Activated CD8-positive, alpha-beta memory T cell treated with anti-CD3 and anti-CD28 coated beads for 36 hours (primary cell): ENCODE data around the gene HYOU1. TPM values are rescaled to one million over a fixed set of nuclear protein-coding genes. Genes with fewer than 3 reads are reported as not detected.

Source experiments
- CTCF ChIA-PET: fragments of 350-600 bp; sonication (Branson Sonifier 250); formaldehyde crosslinking; loops from one replicate; lab custom pipeline; 2021; ENCODE audit warnings: antibody characterized with exemption; lab: Charles Lee
- POLR2A ChIA-PET: fragments of 350-600 bp; sonication (Branson Sonifier 250); formaldehyde crosslinking; loops from one replicate; lab custom pipeline; 2021; ENCODE audit warnings: antibody characterized with exemption; lab: Charles Lee
- total RNA-seq, 2 experiments: library from RNA; stranded (reverse); gene quantifications; one replicate each; pipeline ENCODE4 v1.2.3, GENCODE V29; 2021

HYOU1 gene
- total RNA-seq, 2 experiments from 2014 or later = 151 to 159 TPM

DNA sequence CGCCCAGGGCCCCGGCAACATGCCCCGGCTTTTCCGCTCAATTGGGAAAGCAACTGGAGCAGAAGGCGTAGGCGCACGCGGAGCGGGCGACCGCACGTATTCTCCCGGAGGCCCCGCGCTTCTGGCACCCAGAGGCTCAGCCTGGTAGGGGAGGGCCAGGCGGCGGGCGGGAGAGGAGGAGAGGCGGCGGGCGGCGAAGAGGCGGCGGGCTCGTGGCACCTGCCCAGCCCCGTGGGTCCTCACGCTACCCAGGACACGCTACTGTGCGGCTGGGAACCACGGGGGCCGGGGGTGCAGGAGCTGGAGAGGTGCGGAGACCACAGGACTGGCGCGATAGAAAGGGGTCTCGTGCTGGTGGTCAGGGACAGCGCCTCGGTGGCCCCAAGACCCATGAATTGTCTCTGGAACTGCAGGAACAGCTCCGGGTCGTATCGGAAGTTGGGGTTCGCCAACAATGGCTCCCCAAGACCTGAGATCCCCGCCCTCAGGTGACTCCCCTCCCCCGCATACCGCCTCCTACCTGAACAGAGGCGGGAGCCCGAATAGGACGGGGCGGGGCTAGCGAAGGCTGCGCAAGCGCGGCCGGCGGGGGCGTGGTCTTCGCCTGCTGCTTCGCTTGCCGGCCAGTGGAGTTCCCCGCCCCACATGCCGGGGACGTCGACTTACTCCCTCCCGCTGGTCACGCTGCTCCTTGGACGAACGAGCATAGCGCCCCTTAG, 26.5 kb downstream of the HYOU1 start, which contains the start of gene SLC37A4:
Gene SLC37A4, minus strand, starts transcription at position 549 of the 719 bp plus-strand sequence.
- ChIA-PET POLR2A (interaction anchor here (0.7 to 2.5 kb wide), 5 partner anchors 10 to 33 kb away, joined by 3 to 14 read pairs (median 6); partner anchors contain the start of genes CENATAC, HYOU1, RPS25 and TRAPPC4), CTCF (interaction anchor here (1.0 to 2.1 kb wide), 7 partner anchors 11 to 55 kb away, joined by 3 to 7 read pairs (median 4); partner anchors contain the start of genes RPS25 and TRAPPC4)

DNA sequence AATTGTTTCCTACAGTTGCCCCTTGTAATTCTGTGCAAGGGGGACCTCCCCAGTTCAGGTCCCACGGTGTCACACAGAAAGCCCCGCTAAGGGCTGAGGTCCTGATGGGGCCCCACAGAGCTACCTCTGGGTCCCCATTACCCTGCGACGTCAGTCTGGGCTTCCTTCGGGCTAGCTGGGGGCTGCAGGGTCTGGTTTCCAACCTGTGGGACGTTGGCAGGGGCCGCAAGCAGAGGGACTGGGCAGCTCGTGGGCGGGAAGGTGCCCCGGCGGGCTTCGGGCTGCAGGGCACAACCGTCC, 27.0 kb downstream of the HYOU1 start:
- CTCF ChIA-PET = interaction anchor here (1.0 to 2.1 kb wide), 5 partner anchors 11 to 56 kb away, joined by 3 to 7 read pairs (median 3); partner anchors contain the start of genes RPS25 and TRAPPC4
- POLR2A ChIA-PET = interaction anchor here (0.7 to 2.5 kb wide), 4 partner anchors 10 to 32 kb away, joined by 3 to 14 read pairs (median 6); partner anchors contain the start of genes CENATAC, RPS25 and TRAPPC4

DNA sequence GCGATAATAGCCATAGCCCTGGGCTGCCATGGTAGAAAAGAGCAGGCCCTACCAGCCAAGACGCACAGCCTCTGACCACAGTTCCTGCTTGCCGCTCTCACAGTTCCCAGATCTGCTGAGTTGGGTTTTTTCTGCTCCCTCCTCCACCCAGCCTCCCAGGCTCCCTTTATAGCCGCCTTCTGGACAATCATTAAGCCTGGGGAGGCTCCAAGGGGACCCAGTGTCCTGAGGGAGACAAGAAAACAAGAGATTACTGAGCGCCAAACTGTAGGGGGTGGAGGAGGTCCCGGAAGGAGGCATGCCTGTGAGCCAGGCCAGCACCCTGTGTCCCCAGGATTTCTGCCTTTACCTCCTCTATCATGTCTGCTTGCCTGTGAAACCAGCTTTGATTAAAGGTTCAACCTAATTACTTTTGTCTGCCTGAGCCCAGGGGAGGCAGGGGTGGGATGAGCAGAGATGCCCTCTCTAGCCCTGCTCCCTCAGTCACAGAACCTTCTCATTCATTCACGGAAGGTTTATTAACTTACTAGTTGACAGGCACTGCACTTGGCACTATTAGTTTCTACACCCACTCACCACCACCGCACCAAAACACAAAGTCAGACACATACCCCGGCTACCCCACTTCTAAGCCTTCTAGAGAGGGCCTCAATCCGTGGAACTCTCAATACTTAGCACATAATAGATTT, 27.5 kb downstream of the HYOU1 start:
- ChIA-PET POLR2A (interaction anchor here (0.7 to 2.5 kb wide), 4 partner anchors 9 to 32 kb away, joined by 3 to 14 read pairs (median 6); partner anchors contain the start of genes CENATAC, RPS25 and TRAPPC4), CTCF (interaction anchor here (1.2 to 1.3 kb wide), 3 partner anchors 10 to 56 kb away, joined by 3 to 7 read pairs (median 3); partner anchors contain the start of genes RPS25 and TRAPPC4)

DNA sequence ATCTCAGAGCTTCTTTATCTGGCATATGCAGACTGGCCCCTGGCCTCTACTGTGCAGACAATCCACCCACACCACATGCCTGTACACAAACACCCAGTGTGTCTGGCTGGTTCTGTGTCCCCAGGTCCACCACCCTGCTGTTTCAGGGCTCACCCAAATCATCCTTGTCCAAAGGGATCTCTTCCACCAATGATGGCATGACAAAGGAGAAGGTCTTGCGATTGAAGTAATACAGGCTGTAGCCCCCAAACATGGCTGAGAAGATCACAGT, 28.0 kb downstream of the HYOU1 start:
- ChIA-PET POLR2A (interaction anchor here (1.2 to 2.5 kb wide), 2 partner anchors 11 to 31 kb away, joined by 3 to 14 read pairs; partner anchors contain the start of genes CENATAC, RPS25 and TRAPPC4), CTCF (no interaction called here)

DNA sequence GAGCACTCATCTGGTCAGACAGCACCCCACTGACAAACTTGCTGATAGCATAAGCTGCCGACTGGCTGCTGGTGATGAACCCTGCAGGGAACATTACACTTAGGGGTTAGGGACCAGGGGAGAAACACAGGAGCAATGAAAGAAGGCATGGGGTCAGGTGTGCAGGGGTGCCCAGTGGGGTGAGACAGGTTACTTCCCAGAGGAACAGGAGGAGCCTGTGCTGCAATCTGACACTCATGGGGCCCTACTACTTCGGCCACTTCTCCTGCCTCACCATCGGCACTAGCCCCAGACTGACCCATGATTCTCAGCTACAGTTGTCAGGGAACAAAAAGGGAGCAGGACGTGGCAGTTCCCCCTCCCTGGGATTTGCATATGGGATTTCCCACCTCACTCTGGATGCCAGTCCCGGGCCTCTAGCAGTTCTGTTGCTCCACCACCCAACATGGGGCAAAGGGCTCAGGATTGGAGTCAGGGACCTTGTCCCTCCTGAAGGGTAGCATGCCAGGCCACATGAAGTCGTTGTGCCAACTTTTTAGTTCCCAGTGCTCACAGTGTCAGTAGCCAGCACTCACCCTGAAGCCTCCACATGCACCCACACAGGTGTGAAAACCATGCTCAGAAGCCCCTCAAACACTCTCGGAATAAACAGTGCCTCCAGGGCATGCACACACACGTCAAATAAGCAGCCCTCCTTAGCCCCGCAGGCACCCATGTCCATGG, 28.5 kb downstream of the HYOU1 start:
- POLR2A ChIA-PET = no interaction called here
- CTCF ChIA-PET = no interaction called here

DNA sequence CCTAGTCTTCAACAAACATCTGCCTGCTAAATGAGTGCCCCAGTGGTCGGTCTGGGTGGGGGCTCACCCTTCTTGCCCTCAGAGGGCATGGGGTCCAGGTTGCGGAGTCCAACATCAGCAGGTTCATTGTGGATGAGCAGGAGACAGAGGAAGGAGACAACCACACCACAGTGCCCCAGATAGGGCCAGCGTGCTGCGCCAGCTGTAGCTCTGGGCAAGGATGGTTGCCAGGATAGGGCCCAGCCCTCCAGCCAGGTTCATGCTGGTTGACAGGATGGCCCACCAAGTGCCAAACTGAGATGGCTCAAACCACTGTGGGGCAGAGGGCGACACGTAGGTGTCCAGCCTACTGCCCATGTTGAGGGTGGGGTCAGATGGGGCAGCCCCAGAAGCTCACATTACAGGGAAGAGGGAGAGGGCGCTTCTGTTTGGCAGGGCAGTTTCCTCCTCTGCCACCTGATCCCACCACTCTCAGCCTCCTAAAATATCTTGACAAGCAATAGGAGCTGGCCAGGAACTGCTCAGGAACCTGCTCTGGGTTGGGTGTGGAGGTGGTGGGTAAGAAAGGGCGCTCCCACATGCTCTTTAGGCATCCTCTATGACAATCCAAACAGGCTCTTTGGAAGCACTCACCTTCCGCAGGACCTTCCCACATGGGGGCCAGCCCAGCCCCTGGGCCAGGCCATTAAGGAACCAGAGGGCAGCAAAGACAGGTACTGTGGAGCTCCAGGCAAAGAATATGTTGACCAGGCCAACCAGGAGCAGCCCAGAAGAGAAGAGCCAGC, 29.3 kb downstream of the HYOU1 start:
- POLR2A ChIA-PET = no interaction called here
- CTCF ChIA-PET = interaction anchor here (1.0 kb wide), 1 partner anchor 35 kb away, joined by 3 read pairs; no protein-coding TSS in a partner anchor

DNA sequence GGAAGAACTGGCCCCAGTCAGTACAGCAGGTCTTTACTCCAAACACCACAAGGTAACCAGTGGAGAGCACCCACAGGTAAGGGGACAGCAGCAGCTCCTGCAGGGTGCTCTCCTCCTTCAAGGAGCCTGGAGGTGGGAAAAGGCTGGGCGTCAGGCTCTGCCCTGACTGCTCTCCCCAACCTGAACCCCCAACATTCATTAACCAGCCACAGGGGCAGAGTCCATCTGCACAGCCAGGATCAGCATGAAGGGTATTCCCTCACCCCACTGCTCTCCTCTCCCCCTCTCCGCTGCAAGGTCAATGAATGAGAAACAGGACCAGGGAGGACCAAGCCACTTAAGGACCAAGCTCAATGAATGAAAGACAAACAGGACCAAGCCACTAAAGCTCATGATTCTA, 30.0 kb downstream of the HYOU1 start:
- ChIA-PET CTCF (interaction anchor here (1.0 kb wide), 1 partner anchor 36 kb away, joined by 3 read pairs; no protein-coding TSS in a partner anchor), POLR2A (no interaction called here)

DNA sequence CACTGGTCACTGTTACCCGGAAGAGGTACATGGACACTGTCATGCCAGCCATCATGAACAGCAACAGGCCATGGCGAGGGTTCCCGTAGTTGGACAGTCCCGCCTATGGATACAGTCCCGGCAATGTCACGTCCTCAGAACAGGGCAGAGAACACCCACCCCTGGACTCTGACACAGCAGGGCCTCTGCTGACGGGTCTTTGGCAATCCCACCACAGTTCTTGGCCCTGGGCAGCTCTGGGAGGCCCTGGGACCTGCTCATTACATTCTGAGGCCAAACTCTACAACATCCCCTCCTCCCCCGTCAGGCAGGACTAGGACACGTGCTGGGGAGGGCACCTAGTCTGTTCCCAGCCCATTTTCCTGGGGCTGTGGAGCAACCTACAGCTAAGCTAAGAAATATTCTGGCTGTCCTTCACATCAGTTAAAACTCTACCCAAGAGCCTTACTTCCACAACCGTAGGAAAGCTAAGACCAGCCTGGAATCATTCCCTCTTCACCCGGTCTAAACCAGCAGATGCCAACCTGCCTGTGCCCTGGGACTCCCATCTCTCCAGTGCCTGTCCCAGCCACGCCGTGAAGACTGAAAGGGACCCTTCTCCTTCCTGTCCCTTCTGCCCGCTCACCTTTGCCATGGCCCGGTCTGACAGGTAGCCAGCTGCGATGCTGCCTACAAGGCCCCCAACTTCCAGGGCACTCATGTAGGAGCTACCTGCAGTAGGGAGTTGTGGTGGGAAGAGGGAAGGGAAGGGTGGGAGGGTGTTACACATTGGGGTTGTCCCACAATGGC, 30.8 kb downstream of the HYOU1 start:
- ChIA-PET CTCF (interaction anchor here (0.8 to 1.4 kb wide), 3 partner anchors 8 to 37 kb away, joined by 3 read pairs; no protein-coding TSS in a partner anchor), POLR2A (no interaction called here)

DNA sequence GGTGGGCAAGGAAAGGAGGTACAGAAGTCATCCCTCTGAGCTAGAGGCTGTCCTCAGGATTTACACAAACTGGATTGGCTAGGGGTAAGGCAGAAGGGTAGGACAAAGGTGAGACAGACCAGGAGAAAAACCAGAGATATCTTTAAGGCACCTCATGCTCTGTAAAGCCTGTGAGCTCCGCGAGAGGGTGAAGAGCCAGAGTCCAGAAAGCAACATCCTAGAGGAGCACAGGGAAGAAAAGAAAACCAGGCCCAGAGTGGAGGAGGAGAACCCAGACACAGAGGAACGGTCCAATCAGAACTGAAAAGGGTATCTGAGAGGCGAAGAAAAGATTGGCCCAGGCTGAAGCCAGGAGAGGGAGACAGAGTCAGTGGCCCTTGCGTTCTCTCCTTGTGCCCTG, 31.5 kb downstream of the HYOU1 start:
- POLR2A ChIA-PET = no interaction called here
- CTCF ChIA-PET = interaction anchor here (0.8 to 1.4 kb wide), 2 partner anchors 9 to 28 kb away, joined by 3 read pairs; no protein-coding TSS in a partner anchor

DNA sequence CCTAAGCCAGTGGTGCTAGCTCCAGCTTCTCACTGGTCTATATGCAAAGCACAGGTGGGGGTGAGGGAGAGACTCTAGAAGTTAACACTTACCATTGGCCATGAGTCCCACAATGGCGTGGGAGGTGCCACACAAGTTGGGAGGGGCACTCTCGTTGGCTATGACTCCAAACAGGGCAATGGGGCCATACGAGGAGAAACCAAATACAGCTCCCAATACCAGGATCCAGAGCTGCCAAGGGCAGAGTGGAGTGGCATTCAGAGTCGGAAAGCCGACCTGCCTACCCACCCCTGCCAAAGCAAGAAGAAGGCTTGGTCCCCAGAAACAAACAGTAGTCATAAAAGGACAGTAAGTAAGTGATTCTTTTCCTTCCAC, 31.9 kb downstream of the HYOU1 start:
- ChIA-PET POLR2A (interaction anchor here (0.5 kb wide), 1 partner anchor 60 kb away, joined by 8 read pairs; no protein-coding TSS in a partner anchor), CTCF (interaction anchor here (1.4 kb wide), 1 partner anchor 28 kb away, joined by 3 read pairs; no protein-coding TSS in a partner anchor)

DNA sequence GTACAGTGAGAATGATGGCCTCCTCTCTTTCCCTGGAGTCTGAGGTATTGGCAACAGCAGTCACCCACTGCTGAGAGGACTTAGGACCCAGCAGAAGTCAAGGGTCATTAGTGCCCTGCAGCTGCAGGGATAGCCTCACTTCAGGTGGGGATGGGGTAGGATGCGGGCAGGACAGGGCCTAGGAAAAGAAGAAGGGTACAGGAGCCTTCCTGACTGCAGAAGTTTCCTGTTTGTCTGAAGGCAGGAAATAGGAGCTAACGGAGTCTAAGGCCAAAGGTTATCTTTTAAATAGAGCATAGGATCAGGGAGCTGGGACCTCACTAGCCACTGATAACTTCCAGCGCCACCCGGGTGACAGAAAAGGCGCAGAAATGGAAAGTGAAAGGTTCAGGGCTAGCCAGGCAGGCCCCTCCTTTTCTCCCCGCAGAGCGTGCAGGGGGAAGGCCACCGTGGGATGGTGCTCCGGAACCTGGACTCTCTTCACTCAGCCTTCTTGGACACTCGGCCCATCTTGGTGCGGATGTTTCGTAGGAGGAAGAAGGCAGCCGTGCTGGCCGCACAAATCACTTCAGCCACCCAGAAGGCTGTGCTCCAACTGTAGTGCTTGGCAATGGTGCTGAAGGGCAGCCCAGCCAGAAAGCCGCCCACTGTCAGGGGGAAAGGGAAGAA, 32.4 kb downstream of the HYOU1 start:
- CTCF ChIA-PET = interaction anchor here (1.1 to 1.4 kb wide), 2 partner anchors 11 to 27 kb away, joined by 3 read pairs; no protein-coding TSS in a partner anchor
- POLR2A ChIA-PET = interaction anchor here (0.5 kb wide), 1 partner anchor 61 kb away, joined by 8 read pairs; no protein-coding TSS in a partner anchor

DNA sequence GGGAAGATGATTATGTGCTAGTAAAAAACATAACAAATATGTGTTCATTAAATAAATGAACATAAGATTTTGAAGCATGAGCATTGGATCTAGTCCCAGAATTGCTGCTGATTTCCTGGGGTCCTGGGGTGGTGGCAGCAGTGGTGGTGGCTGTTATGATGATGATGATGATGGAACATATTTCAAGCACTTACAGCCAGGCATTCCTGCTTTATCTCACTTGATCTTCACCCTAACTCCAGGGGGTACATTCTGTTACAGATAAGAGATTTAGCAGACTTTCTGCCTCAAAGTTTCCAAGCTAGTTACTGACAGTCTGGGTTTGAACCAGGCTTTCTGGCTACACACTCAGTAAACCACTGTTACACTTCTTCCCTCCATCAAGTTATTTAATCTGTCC, 33.3 kb downstream of the HYOU1 start:
- ChIA-PET CTCF (interaction anchor here (0.8 to 1.1 kb wide), 2 partner anchors 10 to 299 kb away, joined by 3 read pairs; no protein-coding TSS in a partner anchor), POLR2A (no interaction called here)

DNA sequence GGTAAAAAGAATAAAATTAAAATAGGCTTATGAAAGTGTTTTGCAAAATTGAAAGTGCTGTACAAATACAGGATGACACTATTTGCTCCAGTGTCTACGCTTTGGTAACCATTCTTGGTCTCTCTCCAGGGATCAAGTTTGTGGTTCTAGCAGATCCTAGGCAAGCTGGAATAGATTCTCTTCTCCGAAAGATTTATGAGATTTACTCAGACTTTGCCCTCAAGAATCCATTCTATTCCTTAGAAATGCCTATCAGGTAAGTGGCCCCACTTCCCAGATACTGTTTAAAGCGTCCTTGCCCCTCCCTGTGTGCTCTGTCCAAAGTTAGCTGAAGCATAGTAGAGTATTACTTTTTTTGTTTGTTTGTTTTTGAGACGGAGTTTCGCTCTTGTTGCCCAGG, 35.4 kb downstream of the HYOU1 start:
- ChIA-PET CTCF (interaction anchor here (0.6 kb wide), 1 partner anchor 20 kb away, joined by 3 read pairs; no protein-coding TSS in a partner anchor), POLR2A (no interaction called here)

DNA sequence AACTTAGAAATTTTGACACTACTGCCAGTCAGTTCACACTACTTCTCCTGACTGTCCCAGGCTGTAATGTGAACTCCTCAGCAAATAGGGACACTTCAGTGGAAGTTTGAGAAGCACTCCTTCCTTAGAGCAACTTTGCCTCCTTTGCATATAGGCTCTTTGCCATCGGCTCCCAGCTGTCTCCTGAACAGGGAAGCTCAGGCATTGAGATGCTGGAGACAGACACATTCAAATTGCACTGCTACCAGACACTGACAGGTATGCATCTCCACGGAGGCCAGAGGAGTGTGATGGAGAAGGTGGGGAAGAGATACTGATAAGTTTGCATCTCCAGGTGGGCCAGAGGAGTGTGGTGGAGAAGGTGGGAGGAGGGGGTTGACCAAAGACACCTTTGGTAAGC, 37.0 kb downstream of the HYOU1 start:
- CTCF ChIA-PET = interaction anchor here (0.7 to 2.3 kb wide), 2 partner anchors 10 to 99 kb away, joined by 4 to 7 read pairs; partner anchors contain the start of gene SLC37A4
- POLR2A ChIA-PET = interaction anchor here (2.3 kb wide), 1 partner anchor 10 kb away, joined by 6 read pairs; no protein-coding TSS in a partner anchor

DNA sequence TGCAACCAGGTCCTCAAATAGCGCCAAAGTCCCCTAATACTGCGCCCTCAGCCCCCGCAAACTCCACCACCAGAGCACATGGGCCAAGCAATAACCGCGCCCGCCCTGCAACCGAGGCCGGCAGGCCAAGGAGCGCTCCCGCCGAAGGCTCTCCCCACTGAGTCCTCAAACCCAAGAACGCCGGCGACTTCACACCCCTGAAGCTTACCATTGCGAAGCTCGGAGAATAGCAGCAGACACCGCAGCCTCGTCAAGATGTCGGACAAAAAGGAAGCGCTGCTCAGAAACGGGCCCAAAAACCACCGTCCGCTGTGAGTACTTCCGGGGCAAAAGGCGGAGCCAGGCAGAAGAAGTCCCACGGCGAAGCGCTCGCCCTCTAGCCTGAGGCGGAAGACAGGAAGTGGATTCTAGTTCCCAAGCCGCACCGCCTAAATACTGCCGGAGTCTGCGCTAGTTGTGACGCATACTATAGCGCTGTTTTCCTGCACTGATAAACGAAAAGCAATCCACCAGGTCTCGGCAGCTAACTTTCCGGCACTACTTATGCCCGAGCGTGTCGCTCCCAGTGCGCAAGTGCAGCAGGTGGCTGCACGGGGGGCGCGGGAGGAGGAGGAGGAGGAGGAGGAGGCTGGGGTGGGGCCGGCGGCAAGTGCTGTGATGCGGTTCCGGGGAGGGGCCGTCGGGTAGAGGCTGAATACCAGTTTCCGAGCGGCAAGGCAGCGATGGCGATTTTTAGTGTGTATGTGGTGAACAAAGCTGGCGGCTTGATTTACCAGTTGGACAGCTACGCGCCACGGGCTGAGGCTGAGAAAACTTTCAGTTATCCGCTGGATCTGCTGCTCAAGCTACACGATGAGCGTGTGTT, 38.7 kb downstream of the HYOU1 start, which contains the start of the genes RPS25 and TRAPPC4:
Gene RPS25, minus strand, starts transcription at position 270 of the 865 bp plus-strand sequence. Its CDS starts 59 bp downstream, at position 211.
Gene TRAPPC4, plus strand, starts transcription at position 693 of the 865 bp plus-strand sequence. Its CDS starts 30 bp downstream, at position 723.
- CTCF ChIA-PET = interaction anchor here (1.0 to 2.3 kb wide), 3 partner anchors 12 to 38 kb away, joined by 3 to 7 read pairs (median 4); partner anchors contain the start of genes HYOU1 and SLC37A4
- POLR2A ChIA-PET = interaction anchor here (0.6 to 2.8 kb wide), 10 partner anchors 11 to 142 kb away, joined by 3 to 18 read pairs (median 4); partner anchors contain the start of genes CENATAC, DPAGT1, HYOU1 and SLC37A4
